Stimulated activated CD8-positive, alpha-beta memory T cell treated with anti-CD3 and anti-CD28 coated beads, Interleukin-4, amount 100 ng/mL, for 4 hours (primary cell): ENCODE results near the gene MKS1.

ENCODE experiments used
- DNase-seq, 2 donors: peaks; one replicate each; pipeline ENCODE4 v3.0.0-alpha.2; 2020; ENCODE audit warnings: low read depth in 2 of 2, low spot score in 1 of 2

Gene MKS1

GRCh38 chr17:58166682-58167081 lies 52.4 kb downstream of the MKS1 start, which contains the start of gene OR4D2:
TSS of gene OR4D2 (plus strand) at chr17:58166982. CDS start at chr17:58169656, 2,674 bp downstream.
- DNase-seq: no peak

GRCh38 chr17:58165981-58166380 lies 53.1 kb downstream of the MKS1 start:
- DNase-seq: no peak

- DNase-seq: no peak
These were observed 57.5 kb downstream of the MKS1 start for GRCh38 chr17:58161566-58161965.

GRCh38 chr17:58158181-58158580 lies 60.9 kb downstream of the MKS1 start:
- DNase-seq: no peak

GRCh38 chr17:58156839-58157803 lies 61.9 kb downstream of the MKS1 start:
- peak; percentile 21 to 26 for DNase-seq
